Gastroesophageal sphincter (tissue), 4 donors: ENCODE measurements around the gene IQCB1. TPM values are rescaled to one million over a fixed set of nuclear protein-coding genes. Genes with fewer than 3 reads are reported as not detected.

Experiments
- ATAC-seq: fragments of 150-250 bp; one replicate; pipeline ENCODE4 v1.9.1; 2016; ENCODE audit warnings: mild to moderate bottlenecking, moderate library complexity
- H3K27ac ChIP-seq, 4 donors: fragments of 200-600 bp; sonication (generic) in 3 of 4; 1 replicate in 3 of 4; 2 replicates in 1 of 4; pipeline ENCODE4 v1.5.1; 2016 to 2019
- H3K27me3 ChIP-seq: fragments of 200-600 bp; sonication (generic); one replicate; pipeline ENCODE4 v1.5.1; 2019
- H3K36me3 ChIP-seq, 2 donors: fragments of 200-600 bp; sonication (generic); one replicate each; pipeline ENCODE4 v1.5.1; 2019; ENCODE audit warnings: control low read depth in 1 of 2
- H3K4me1 ChIP-seq, 3 donors: fragments of 200-600 bp; sonication (generic); 1 replicate in 2 of 3; 2 replicates in 1 of 3; pipeline ENCODE4 v1.5.1; 2016 to 2019; ENCODE audit warnings: control low read depth in 2 of 3
- H3K4me3 ChIP-seq, 2 donors: fragments of 200-600 bp; sonication (generic); one replicate each; pipeline ENCODE4 v1.5.1; 2019; ENCODE audit warnings: mild to moderate bottlenecking in 1 of 2, moderate library complexity in 1 of 2
- H3K9me3 ChIP-seq, 3 donors: fragments of 200-600 bp; sonication (generic); one replicate each; pipeline ENCODE4 v1.5.1; 2017 to 2019; ENCODE audit warnings: control low read depth in 2 of 3
- EP300 ChIP-seq: sonication (generic); formaldehyde crosslinking; IDR thresholded peaks from one replicate; pipeline ENCODE4 v1.6.1; 2017; ENCODE audit warnings: antibody characterized with exemption, mild to moderate bottlenecking
- POLR2A ChIP-seq, 2 donors: fragments of 450-650 bp; IDR thresholded peaks; one replicate each; pipeline ENCODE4 v1.6.1; 2017; ENCODE audit warnings: antibody characterized with exemption in 2 of 2, mild to moderate bottlenecking in 2 of 2, moderate library complexity in 1 of 2
- POLR2AphosphoS5 ChIP-seq: sonication (generic); formaldehyde crosslinking; IDR thresholded peaks from one replicate; pipeline ENCODE4 v1.6.1; 2017; ENCODE audit warnings: antibody characterized with exemption
- WGBS, 2 donors: methylation state at CpG; one replicate each; pipeline ENCODE4 v1.1.5; 2018; ENCODE audit warnings: low coverage in 1 of 2; 5-methylcytosine and 5-hydroxymethylcytosine counted together
- total RNA-seq, 4 donors: library from RNA; depleted of rRNA; stranded (reverse); fragments of >200 nt; gene quantifications; one replicate each; pipeline ENCODE4 v1.1.0, GENCODE V29; 2016
- TF ChIP-seq, protein P1 (sequence below), 4 experiments: fragments of 200-600 bp in 2 of 4; fragments of 450-650 bp in 2 of 4; sonication (generic) in 1 of 4; IDR thresholded peaks; one replicate each; pipeline ENCODE4 v1.5.1; 2017 to 2019; ENCODE audit warnings: antibody characterized with exemption in 4 of 4, mild to moderate bottlenecking in 2 of 4, moderate library complexity in 2 of 4

The IQCB1 gene
- total RNA-seq, 4 donors from 2014 or later: 10.0 to 28.8 (median 17.6) TPM

GRCh38 chr3:121818578-121818977 lies 16.3 kb downstream of the IQCB1 start:
- H3K27me3 ChIP-seq: no peaks in the 10 kb centered on the region
- H3K9me3 ChIP-seq: peaks cover 0 to 13% (median 0%) of the 10 kb centered on the region in 3 donors
- WGBS, 2 donors: 91 to 94% methylated on average over 2 of the region's 2 CpGs
- no peaks in the 10 kb centered on the region for H3K4me1 ChIP-seq
- H3K27ac ChIP-seq: no peak overlapping the region
- no peak overlapping the region for H3K4me3 ChIP-seq
- TF ChIP-seq, protein P1, sequence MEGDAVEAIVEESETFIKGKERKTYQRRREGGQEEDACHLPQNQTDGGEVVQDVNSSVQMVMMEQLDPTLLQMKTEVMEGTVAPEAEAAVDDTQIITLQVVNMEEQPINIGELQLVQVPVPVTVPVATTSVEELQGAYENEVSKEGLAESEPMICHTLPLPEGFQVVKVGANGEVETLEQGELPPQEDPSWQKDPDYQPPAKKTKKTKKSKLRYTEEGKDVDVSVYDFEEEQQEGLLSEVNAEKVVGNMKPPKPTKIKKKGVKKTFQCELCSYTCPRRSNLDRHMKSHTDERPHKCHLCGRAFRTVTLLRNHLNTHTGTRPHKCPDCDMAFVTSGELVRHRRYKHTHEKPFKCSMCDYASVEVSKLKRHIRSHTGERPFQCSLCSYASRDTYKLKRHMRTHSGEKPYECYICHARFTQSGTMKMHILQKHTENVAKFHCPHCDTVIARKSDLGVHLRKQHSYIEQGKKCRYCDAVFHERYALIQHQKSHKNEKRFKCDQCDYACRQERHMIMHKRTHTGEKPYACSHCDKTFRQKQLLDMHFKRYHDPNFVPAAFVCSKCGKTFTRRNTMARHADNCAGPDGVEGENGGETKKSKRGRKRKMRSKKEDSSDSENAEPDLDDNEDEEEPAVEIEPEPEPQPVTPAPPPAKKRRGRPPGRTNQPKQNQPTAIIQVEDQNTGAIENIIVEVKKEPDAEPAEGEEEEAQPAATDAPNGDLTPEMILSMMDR (IDR thresholded peaks at IDR 0.05): no peak
- no peak for TF ChIP-seq EP300
- no peak for TF ChIP-seq POLR2A (IDR thresholded peaks at IDR 0.05)
- no peak for TF ChIP-seq POLR2AphosphoS5
- ATAC-seq: no peak
- peaks cover 0 to 69% of the 10 kb centered on the region in 2 donors for H3K36me3 ChIP-seq

- Histone ChIP-seq H3K36me3 (peaks cover 0 to 61% of the 10 kb centered on the region in 2 donors), H3K27me3 (no peaks in the 10 kb centered on the region), H3K4me3 (no peak overlapping the region), H3K9me3 (peaks cover 0 to 5% (median 0%) of the 10 kb centered on the region in 3 donors), H3K4me1 (no peaks in the 10 kb centered on the region), H3K27ac (no peak overlapping the region)
- TF ChIP-seq POLR2A (IDR thresholded peaks at IDR 0.05) (no peak), POLR2AphosphoS5 (no peak)
- no peak for ATAC-seq
Measured at GRCh38 chr3:121817753-121818152, 17.1 kb downstream of the IQCB1 start.

GRCh38 chr3:121809249-121809648 lies 25.6 kb downstream of the IQCB1 start:
- TF ChIP-seq POLR2A (IDR thresholded peaks at IDR 0.05): no peak
- TF ChIP-seq, protein P1 (IDR thresholded peaks at IDR 0.05): no peak
- Histone ChIP-seq H3K4me3 (no peak overlapping the region), H3K4me1 (no peaks in the 10 kb centered on the region), H3K27ac (no peak overlapping the region), H3K27me3 (no peaks in the 10 kb centered on the region), H3K36me3 (peaks cover 0 to 50% of the 10 kb centered on the region in 2 donors), H3K9me3 (no peaks in the 10 kb centered on the region)
- ATAC-seq: no peak
- WGBS, 2 donors: 0% methylated on average over 1 of the region's 1 CpG

DNA sequence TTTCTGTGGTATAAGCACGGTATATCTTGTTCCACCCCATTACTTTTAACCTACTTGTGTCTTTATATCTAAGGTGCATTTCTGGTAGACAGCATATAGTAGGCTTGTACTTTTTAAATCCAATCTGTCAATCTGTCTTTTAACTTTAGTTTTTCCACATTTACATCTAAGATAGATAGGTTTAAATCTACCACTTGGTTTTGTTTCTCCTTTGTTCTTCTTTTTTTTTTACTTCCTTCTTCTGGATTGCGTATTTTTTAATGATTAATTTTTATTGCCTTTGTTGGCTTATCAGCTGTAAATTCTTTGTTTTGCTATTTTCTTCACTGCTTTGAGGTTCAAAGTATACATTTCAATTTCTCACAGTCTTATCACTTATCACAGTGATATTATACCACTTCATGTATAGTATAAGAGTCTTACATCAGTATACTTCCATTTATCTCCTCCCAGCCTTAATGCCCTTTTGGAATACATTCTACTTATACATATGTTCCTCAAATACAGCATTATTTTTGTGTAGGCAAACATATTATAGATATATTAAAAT lies 31.0 kb downstream of the IQCB1 start:
- TF ChIP-seq POLR2AphosphoS5 (no peak), EP300 (no peak), POLR2A (IDR thresholded peaks at IDR 0.05) (no peak)
- TF ChIP-seq, protein P1 (IDR thresholded peaks at IDR 0.05): no peak
- no peaks in the 10 kb centered on the region for H3K4me1 ChIP-seq
- 94 to 100% methylated on average over 2 of the region's 2 CpGs for WGBS, 2 donors
- H3K27me3 ChIP-seq: no peaks in the 10 kb centered on the region
- H3K27ac ChIP-seq: no peak overlapping the region
- H3K4me3 ChIP-seq: no peak overlapping the region
- H3K36me3 ChIP-seq: peaks cover 0 to 45% of the 10 kb centered on the region in 2 donors
- ATAC-seq: no peak
- no peaks in the 10 kb centered on the region for H3K9me3 ChIP-seq

GRCh38 chr3:121800906-121801305 lies 34.0 kb downstream of the IQCB1 start:
- Histone ChIP-seq H3K9me3 (no peaks in the 10 kb centered on the region), H3K4me1 (no peaks in the 10 kb centered on the region), H3K27ac (no peak overlapping the region), H3K36me3 (peaks cover 0 to 44% of the 10 kb centered on the region in 2 donors), H3K27me3 (no peaks in the 10 kb centered on the region), H3K4me3 (no peak overlapping the region)
- no peak for TF ChIP-seq POLR2A (IDR thresholded peaks at IDR 0.05)
- TF ChIP-seq, protein P1 (IDR thresholded peaks at IDR 0.05): no peak
- TF ChIP-seq EP300: no peak
- no peak for TF ChIP-seq POLR2AphosphoS5
- no peak for ATAC-seq
